GM12875 (cell line): ENCODE results near the gene TMEM179.
"Not testable (repeated sequence)": the region's sequence is repeated elsewhere in the genome, so short reads cannot be mapped to it uniquely, and the experiment has no call there.

Experiments
- H3K4me3 ChIP-seq: one replicate; pipeline ENCODE4 v1.5.1; 2011; ENCODE audit warnings: low read depth, low read length, control low read depth
- TF ChIP-seq, protein P1 (sequence below): IDR thresholded peaks from 2 replicates; pipeline ENCODE4 v1.5.1; 2011; ENCODE audit warnings: low read depth, mild to moderate bottlenecking, control low read depth, inconsistent platforms, low read length, moderate library complexity, borderline replicate concordance; ENCODE audit not compliant: insufficient read depth

Gene TMEM179

DNA sequence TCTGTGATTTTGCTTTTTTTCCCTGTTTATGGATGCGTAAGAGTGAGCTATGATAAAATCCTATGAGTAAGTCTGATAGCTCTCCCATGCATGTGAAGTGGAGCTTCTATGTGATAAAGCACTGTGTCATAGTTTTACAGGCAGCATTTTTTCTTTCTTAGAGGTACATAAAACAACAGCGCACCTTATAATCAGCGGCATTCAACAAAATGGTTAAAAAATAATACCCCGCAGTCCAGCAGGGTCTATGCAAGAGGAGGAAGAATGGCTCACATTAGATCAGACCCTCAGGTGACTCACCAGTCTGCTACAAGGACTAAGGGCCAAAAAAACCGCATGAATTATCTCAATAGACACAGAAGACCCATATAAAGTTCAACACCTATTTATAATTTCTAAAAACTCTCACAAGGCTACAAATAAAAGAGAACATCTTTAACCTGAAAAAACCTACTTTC, 33.0 kb upstream of the TMEM179 start:
- TF ChIP-seq, protein P1, sequence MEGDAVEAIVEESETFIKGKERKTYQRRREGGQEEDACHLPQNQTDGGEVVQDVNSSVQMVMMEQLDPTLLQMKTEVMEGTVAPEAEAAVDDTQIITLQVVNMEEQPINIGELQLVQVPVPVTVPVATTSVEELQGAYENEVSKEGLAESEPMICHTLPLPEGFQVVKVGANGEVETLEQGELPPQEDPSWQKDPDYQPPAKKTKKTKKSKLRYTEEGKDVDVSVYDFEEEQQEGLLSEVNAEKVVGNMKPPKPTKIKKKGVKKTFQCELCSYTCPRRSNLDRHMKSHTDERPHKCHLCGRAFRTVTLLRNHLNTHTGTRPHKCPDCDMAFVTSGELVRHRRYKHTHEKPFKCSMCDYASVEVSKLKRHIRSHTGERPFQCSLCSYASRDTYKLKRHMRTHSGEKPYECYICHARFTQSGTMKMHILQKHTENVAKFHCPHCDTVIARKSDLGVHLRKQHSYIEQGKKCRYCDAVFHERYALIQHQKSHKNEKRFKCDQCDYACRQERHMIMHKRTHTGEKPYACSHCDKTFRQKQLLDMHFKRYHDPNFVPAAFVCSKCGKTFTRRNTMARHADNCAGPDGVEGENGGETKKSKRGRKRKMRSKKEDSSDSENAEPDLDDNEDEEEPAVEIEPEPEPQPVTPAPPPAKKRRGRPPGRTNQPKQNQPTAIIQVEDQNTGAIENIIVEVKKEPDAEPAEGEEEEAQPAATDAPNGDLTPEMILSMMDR: no peak
- H3K4me3 ChIP-seq: no peak overlapping the region

DNA sequence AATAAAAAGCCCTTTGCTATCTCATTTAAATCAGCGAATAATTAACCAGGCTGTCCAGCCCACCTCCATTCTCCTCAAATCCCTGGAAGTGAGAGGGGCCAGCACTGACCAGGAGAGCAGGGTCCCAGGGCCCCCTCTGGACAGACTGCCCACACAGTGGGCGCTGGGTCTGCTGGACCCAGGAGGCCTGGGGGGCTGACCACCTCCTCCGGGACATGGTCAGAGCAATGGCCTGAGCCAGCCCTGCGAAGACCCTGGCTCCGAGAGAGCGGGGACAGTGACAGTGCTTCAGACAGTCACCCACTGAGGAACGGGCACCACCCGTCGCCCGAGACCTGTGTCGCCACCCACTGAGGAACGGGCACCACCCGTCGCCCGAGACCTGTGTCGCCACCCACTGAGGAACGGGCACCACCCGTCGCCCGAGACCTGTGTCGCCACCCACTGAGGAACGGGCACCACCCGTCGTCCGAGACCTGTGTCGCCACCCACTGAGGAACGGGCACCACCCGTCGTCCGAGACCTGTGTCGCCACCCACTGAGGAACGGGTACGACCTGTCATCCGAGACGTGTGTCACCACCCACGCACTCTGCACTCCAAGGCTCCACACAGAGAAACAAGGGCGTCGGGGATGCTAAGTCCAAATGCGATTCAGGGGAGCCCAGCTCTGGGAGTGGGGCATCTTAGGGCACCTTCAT, 32.4 kb upstream of the TMEM179 start:
- not testable (repeated sequence) for H3K4me3 ChIP-seq

DNA sequence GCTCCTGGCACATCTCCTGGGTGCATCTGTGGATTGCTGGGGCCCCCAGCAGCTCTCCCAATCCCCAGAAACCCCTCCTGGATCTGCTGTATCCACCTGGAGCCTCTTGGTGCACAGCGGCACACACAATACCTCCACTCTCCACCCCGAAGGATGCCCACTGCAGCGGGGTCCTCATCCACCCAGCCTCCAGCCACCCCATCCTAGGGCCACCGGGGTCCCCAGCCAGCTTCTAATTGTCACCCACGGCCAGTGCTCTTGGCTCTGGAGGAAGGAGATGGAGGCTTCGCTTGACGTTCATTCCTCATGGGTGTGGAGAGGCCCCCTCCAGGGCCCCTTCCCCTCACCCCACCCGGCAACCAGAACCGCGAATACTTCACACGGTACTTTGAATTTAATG, 31.6 kb upstream of the TMEM179 start:
- H3K4me3 ChIP-seq: no peak overlapping the region
- TF ChIP-seq, protein P1: no peak

DNA sequence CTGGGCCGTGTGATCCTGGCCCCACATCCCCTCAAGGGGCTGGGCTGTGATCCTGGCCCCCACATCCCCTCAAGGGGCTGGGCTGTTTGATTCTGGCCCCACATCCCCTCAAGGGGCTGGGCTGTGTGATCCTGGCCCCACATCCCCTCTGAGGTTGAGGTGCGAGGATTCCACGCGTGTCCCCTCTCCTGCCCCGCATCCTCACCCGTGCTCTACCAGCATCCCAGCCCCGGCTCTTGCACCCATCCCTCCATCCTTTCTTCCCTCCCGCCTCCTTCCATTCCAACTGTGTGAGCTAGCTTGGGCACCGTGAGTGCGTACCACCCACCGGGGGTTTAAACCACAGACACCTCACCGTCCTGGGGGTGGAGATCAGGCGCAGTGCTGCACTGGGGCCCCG, 31.1 kb upstream of the TMEM179 start:
- TF ChIP-seq, protein P1: no peak
- H3K4me3 ChIP-seq: no peak overlapping the region

DNA sequence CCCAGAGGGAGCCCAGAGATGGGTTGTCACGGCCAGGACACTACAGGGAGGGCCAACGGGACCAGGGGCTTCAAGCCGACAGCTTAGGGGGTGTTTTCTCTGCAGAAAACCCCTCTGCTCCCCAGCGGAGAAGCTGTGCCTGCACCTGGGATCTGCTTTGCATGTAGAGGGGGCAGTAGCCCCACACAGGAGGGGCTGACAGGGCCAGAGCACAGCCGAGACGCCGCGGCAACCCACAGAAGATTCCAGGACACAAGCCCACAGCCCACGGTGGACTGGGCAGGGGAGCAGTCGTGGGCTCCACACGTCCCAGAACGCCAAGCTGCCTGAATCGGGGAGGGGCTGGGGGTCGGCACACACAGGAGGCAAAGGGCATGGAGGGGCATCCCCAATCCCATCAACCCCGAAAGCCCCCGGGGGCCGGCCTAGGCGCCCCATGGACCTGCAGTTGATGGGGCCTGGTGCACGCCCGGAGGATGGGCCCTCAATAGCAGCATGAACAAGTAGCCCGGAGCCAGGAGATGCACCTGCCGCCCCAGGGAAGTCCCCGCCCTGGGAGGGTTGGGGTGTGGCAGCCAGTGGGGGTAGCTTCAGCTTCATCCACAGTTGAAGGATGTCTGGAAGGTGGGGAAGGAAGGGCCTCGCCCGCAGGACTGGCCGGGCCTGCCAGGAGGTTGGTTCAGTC, 30.5 kb upstream of the TMEM179 start:
- TF ChIP-seq, protein P1: no peak
- H3K4me3 ChIP-seq: no peak overlapping the region

DNA sequence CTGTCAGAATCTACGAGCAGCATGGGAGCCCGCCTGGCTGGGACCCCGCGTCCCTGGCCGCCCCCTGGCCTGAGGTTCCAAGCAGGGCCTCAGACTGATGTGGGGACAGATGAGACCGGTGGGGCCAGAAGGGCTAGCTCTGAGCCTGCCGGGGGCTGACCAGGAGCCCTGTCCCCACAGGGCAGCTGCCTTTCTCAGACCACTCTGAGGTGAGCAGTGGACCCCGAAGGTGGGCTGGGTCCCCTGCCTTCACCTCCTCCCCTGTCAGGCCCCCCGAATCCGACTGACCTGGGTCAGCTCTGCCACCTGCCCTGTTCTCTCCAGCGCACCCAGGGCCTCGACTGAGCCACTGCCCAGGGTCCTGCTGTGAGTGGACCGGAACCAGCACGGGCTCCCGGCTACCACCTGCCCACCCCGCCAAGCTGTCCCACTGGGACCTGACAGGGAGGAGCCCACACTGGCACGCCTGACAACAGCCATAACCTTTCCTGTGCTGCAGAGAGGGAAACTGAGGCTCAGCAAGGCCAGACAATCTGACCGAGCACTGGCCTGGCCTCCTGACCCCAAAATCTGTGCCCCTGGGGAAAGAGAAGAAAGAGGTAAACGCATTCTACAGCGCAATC, 29.7 kb upstream of the TMEM179 start:
- no peak overlapping the region for H3K4me3 ChIP-seq
- TF ChIP-seq, protein P1: no peak

DNA sequence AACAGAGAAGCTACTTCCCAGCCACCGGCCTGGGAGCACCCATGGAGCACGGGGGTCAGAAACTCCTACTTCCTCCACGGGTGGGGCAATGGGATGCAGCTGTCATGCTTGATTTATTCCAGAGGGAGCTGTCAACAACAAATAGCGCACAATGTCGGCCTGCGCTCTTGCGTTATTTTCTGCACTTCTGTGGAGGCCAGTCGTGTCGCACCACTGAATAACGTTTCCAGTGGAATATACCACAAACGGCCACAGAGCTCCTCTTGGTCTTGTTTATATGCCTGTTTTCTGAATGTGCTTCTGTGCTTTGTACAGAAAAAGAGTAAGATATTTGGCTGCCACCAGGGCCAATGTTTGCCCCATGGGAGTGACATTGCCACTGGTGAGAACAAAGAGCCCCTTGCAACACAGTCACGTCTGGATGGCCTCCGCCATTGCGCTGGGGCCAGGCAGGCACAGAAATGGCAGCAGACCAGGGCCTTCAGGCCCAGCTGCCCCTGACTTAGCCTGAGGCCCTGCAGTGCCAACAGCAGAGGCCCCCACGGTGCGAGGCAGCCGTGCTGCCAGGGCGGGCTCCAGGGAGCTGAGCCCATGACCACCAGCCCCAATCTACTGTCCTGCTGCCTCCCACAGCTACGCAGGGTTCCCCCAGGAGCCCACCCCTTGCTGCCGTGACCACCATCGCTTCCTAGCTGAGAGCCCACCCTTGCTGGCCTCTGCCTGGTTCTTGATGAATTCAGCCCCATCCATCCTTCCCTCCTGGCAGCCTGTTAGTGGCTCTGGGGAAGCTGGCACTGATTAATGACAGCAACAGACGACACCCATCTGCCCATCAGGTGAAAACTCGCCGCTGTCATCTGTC, 28.9 kb upstream of the TMEM179 start:
- H3K4me3 ChIP-seq: no peak overlapping the region
- TF ChIP-seq, protein P1: no peak
